LNCaP clone FGC (cell line): Measurements from ENCODE around the gene IGSF3.
A peak's percentile ranks its signal among the peaks of the same experiment; 100 is the strongest.

Experiments
- DNase-seq: peaks from one replicate; pipeline ENCODE4 v3.0.0-alpha.2; 2011; ENCODE audit warnings: low read depth
- H3K4me3 ChIP-seq: 2 replicates; pipeline ENCODE4 v1.5.1; 2011; ENCODE audit warnings: mild to moderate bottlenecking, low read depth, low read length, control low read depth
- CTCF ChIP-seq: IDR thresholded peaks from 2 replicates; pipeline ENCODE4 v1.5.1; 2012; ENCODE audit warnings: mild to moderate bottlenecking; ENCODE audit not compliant: control insufficient read depth, insufficient read depth; ENCODE audit errors: extremely low read depth

Gene IGSF3

GRCh38 chr1:116676291-116676690 lies 8.8 kb upstream of the IGSF3 start:
- DNase-seq = no peak
- no peak for TF ChIP-seq CTCF

GRCh38 chr1:116674751-116675150 lies 7.2 kb upstream of the IGSF3 start:
- TF ChIP-seq CTCF = no peak
- peak; percentile 87 for DNase-seq
- H3K4me3 ChIP-seq = no peak overlapping the region

More at GRCh38 chr1:116676291-116676690, 8.8 kb upstream of the IGSF3 start:
- H3K4me3 ChIP-seq = no peak overlapping the region

GRCh38 chr1:116674011-116674531 lies 6.5 kb upstream of the IGSF3 start:
- H3K4me3 ChIP-seq = no peak overlapping the region
- TF ChIP-seq CTCF = no peak
- DNase-seq = no peak

GRCh38 chr1:116671912-116672311 lies 4.4 kb upstream of the IGSF3 start:
- H3K4me3 ChIP-seq = no peak overlapping the region
- TF ChIP-seq CTCF = no peak
- no peak for DNase-seq

- TF ChIP-seq CTCF = no peak
- no peak overlapping the region for H3K4me3 ChIP-seq
These were observed 3.7 kb upstream of the IGSF3 start for GRCh38 chr1:116671072-116671760.

GRCh38 chr1:116668277-116668676 lies 744 bp upstream of the IGSF3 start:
- DNase-seq = no peak
- TF ChIP-seq CTCF = no peak
- H3K4me3 ChIP-seq = peak overlapping the region; percentile 65

More at GRCh38 chr1:116671072-116671760, 3.7 kb upstream of the IGSF3 start:
- DNase-seq = no peak
